Activated CD8-positive, alpha-beta T cell treated with anti-CD3 and anti-CD28 coated beads, Interleukin-2, amount 10 ng/mL, durations not matched to agents 7 days and 5 days (primary cell): ENCODE results near the gene RETN. TPM values are rescaled to one million over a fixed set of nuclear protein-coding genes. Genes with fewer than 3 reads are reported as not detected.

ENCODE experiments used
- ATAC-seq: fragments of 150-1000 bp; cut with Tn5 transposase; one replicate; pipeline ENCODE4 v1.10.0; 2021; ENCODE audit warnings: moderate library complexity
- CTCF ChIA-PET: fragments of 350-600 bp; sonication (Branson Sonifier 250); formaldehyde crosslinking; loops from one replicate; lab custom pipeline; 2021; ENCODE audit warnings: antibody characterized with exemption; lab: Charles Lee
- POLR2A ChIA-PET: fragments of 350-600 bp; sonication (Branson Sonifier 250); formaldehyde crosslinking; loops from one replicate; lab custom pipeline; 2021; ENCODE audit warnings: antibody characterized with exemption; lab: Charles Lee
- DNase-seq: peaks from one replicate; pipeline ENCODE4 v3.0.0-alpha.2; 2020
- H3K27ac Mint-ChIP-seq: one replicate; pipeline ENCODE4 v1.8.0; 2021; ENCODE audit warnings: mild to moderate bottlenecking, mixed read lengths
- H3K27me3 Mint-ChIP-seq: one replicate; pipeline ENCODE4 v1.8.0; 2021; ENCODE audit warnings: low read depth, mixed read lengths
- H3K36me3 Mint-ChIP-seq: one replicate; pipeline ENCODE4 v1.8.0; 2021; ENCODE audit warnings: low read depth, mixed read lengths
- H3K4me1 Mint-ChIP-seq: one replicate; pipeline ENCODE4 v1.8.0; 2021; ENCODE audit warnings: low read depth, mixed read lengths
- H3K4me3 Mint-ChIP-seq: one replicate; pipeline ENCODE4 v1.8.0; 2021; ENCODE audit warnings: mild to moderate bottlenecking, mixed read lengths
- H3K9me3 Mint-ChIP-seq: one replicate; pipeline ENCODE4 v1.8.0; 2022; ENCODE audit warnings: mixed read lengths; ENCODE audit not compliant: insufficient read depth
- total RNA-seq, 2 experiments: library from RNA; stranded (reverse); gene quantifications; one replicate each; pipeline ENCODE4 v1.2.3, GENCODE V29; 2021

RETN gene
- total RNA-seq, 2 experiments from 2014 or later = 2.2 to 3.0 TPM

GRCh38 chr19:7678971-7679751 is 10.3 kb downstream of the RETN start:
- ATAC-seq = peak; percentile 45
- Mint-ChIP-seq H3K36me3 (peaks cover 11% of the 10 kb centered on the region), H3K9me3 (no peaks in the 10 kb centered on the region), H3K27ac (peak overlapping the region; percentile 76), H3K27me3 (peaks cover 17% of the 10 kb centered on the region), H3K4me3 (peak overlapping the region; percentile 40), H3K4me1 (peaks cover 60% of the 10 kb centered on the region)
- POLR2A ChIA-PET = interaction anchor here (0.9 kb wide), 1 partner anchor 38 kb away, joined by 3 read pairs; no protein-coding TSS in a partner anchor
- CTCF ChIA-PET = interaction anchor here (0.8 to 3.1 kb wide), 5 partner anchors 27 to 120 kb away, joined by 3 to 12 read pairs (median 4); no protein-coding TSS in a partner anchor
- peak; percentile 74 for DNase-seq

DNA sequence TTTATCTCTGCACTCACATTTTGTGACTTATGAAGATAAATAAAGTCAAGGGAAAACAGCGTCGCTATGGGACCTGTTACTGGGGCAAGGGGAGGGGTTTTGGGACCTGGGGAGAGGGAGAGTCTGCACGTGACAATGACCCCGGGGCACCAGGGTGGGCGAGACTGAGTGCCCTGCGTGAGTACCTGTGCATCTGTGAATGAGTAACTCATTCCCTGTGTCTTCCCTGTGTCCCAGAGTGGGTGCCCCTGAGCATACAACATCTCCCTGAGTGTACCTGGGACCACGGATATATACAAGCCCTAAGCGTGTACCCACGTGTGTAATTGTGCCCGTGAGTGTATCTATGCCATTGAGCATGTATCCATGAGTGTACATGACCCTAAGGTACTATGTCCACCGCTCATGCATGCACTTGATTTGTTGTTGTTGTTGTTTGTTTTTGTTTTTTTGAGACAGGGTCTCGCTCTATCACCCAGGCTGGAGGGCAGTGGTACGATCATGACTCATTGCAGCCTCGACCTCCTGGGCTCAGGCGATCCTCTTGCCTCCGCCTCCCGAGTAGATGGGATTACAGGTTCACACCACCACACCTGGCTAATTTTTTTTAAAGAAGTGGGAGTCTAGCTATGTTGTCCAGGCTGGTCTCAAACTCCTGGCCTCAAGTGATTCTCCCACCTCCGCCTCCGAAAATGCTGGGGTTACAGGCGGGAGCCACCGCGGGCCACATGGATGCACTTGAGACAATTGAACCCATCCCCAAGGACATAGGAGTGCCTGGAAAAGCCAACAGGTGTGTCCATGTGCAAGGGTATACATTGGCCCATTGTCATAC is 11.1 kb downstream of the RETN start:
- H3K4me3 Mint-ChIP-seq = peak overlapping the region; percentile 87
- DNase-seq = no peak
- ATAC-seq = no peak
- POLR2A ChIA-PET = interaction anchor here (0.9 to 1.4 kb wide), 2 partner anchors 50 to 112 kb away, joined by 5 read pairs; partner anchors contain the start of genes PET100 and XAB2
- H3K27ac Mint-ChIP-seq = peak overlapping the region; percentile 76
- H3K4me1 Mint-ChIP-seq = peaks cover 55% of the 10 kb centered on the region
- H3K36me3 Mint-ChIP-seq = peaks cover 11% of the 10 kb centered on the region
- CTCF ChIA-PET = interaction anchor here (0.7 to 3.2 kb wide), 30 partner anchors 9 to 579 kb away, joined by 3 to 100 read pairs (median 5); partner anchors contain the start of genes FCER2, PET100, RETN and TIMM44
- peaks cover 14% of the 10 kb centered on the region for H3K27me3 Mint-ChIP-seq
- no peaks in the 10 kb centered on the region for H3K9me3 Mint-ChIP-seq

DNA sequence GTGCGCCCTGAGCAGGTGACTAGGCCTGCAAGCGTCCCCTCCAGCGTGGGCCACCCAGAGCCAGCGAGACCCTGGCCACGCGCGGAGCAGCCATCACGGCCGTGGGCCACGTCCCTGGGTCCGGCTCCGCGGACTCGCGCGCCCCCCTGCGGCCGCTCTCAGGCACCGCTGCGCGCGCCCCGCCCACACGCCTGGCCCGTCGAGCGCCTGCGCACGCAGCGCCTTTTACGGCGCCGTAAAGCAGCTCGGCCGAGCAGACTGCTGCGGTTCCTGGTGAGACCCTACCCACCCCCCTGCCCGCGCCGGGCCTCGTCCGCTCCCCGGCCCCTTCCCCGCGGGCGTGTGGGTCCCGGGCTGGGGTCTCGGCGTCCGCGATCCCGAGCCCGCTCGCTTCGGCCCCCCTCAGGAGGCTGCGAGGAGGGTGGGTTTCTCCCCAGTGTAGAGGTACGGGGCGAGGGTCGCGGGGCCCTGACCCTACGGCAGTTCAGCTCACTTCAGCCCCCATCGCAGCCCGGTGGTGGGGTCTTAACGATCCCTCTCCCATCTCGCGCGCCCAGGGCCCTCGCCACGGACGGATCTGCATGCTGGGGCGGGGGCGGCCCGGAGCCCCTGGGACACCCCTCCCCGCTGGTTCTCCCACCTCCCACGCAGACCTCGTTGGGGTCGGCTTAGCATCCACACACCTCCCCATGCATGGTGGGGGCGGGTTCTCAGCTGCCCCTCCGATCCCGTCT is 11.9 kb downstream of the RETN start, which contains the start of gene TRAPPC5:
TRAPPC5 (plus strand) TSS at position 228 of the 734 bp plus-strand sequence. CDS start 1,421 bp downstream, outside the sequence.
- POLR2A ChIA-PET = interaction anchor here (0.8 to 1.4 kb wide), 3 partner anchors 39 to 112 kb away, joined by 3 to 5 read pairs (median 5); partner anchors contain the start of genes PET100 and XAB2

GRCh38 chr19:7681340-7682174 is 12.7 kb downstream of the RETN start:
- H3K36me3 Mint-ChIP-seq = peaks cover 11% of the 10 kb centered on the region
- CTCF ChIA-PET = interaction anchor here (0.5 to 3.2 kb wide), 62 partner anchors 8 to 1936 kb away, joined by 3 to 100 read pairs (median 4); partner anchors contain the start of genes ARHGEF18, CD209, FCER2 and MAP2K7
- peak overlapping the region; percentile 93 for H3K27ac Mint-ChIP-seq
- peak overlapping the region; percentile 87 for H3K4me3 Mint-ChIP-seq
- no peaks in the 10 kb centered on the region for H3K9me3 Mint-ChIP-seq
- H3K27me3 Mint-ChIP-seq = peaks cover 15% of the 10 kb centered on the region
- ATAC-seq (peak; percentile 54), DNase-seq (peak; percentile 93)
- peaks cover 46% of the 10 kb centered on the region for H3K4me1 Mint-ChIP-seq
- POLR2A ChIA-PET = interaction anchor here (0.8 to 1.4 kb wide), 3 partner anchors 38 to 113 kb away, joined by 3 to 5 read pairs (median 5); partner anchors contain the start of genes PET100 and XAB2

More for the DNA sequence above, 11.9 kb downstream of the RETN start, which contains the start of gene TRAPPC5:
- CTCF ChIA-PET = interaction anchor here (0.5 to 3.2 kb wide), 63 partner anchors 8 to 1935 kb away, joined by 3 to 100 read pairs (median 4); partner anchors contain the start of genes ARHGEF18, CD209, FCER2 and MAP2K7
- DNase-seq (peak; percentile 88), ATAC-seq (peak; percentile 80)
- H3K4me1 Mint-ChIP-seq = peaks cover 54% of the 10 kb centered on the region
- peak within 1 kb of the TSS; percentile 93 for H3K27ac Mint-ChIP-seq
- peak within 1 kb of the TSS; percentile 87 for H3K4me3 Mint-ChIP-seq
- peaks cover 11% of the 10 kb centered on the region for H3K36me3 Mint-ChIP-seq
- peaks cover 17% of the 10 kb centered on the region for H3K27me3 Mint-ChIP-seq
- no peaks in the 10 kb centered on the region for H3K9me3 Mint-ChIP-seq

GRCh38 chr19:7682175-7682855 is 13.5 kb downstream of the RETN start:
- Mint-ChIP-seq H3K27me3 (peaks cover 15% of the 10 kb centered on the region), H3K27ac (no peak overlapping the region), H3K36me3 (peaks cover 11% of the 10 kb centered on the region), H3K4me1 (peaks cover 38% of the 10 kb centered on the region), H3K4me3 (peak overlapping the region; percentile 28), H3K9me3 (no peaks in the 10 kb centered on the region)
- POLR2A ChIA-PET = no interaction called here
- DNase-seq (no peak), ATAC-seq (no peak)
- CTCF ChIA-PET = interaction anchor here (2.6 to 3.2 kb wide), 3 partner anchors 28 to 118 kb away, joined by 20 to 100 read pairs (median 50); partner anchors contain the start of genes PET100 and XAB2

DNA sequence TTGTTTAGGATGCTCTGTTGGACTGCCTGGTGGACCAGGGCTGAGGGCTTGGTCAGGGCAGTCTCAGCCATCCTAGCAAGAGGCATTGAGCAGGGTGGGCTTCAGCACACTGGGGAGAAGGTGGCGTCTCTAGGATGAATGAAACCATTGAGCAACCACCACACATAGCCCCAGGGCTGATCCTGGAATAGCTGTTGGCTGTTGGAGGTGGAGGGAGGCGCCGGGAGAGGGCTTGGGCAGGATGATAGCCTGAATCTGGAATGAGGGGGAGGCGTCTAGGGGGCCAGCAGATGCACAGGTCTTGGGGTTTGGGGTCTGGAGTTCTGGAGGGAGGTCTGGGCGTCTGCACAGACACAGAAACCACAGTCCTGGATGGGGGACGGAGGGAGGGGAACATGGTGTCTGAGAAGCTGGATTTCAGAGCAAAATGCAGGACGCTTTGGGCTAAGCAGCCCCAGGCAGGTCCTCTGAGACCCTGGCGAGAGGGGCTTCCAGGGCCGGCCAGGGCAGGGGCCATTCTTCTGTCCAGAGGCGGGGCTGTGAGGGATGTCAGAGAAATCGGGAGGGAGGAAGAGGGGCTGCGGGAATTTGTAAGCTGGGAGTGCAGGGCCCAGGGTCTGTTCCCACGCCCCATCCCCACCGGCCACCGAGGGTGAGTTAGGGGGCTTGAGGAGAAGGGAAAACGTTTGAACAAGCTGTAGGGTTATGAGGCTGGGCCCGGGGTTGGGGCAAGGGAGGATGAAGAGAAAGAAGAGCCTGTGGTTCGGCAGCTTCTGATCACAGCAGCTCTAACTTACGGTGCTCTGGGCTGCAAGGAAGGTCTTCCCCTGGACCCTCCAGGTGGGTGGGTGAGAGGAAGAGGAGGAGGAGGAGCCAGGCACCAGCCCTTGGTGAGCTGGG is 16.9 kb downstream of the RETN start:
- CTCF ChIA-PET = interaction anchor here (0.7 to 2.5 kb wide), 3 partner anchors 113 to 439 kb away, joined by 4 to 7 read pairs (median 4); no protein-coding TSS in a partner anchor

GRCh38 chr19:7687177-7687576 is 18.3 kb downstream of the RETN start:
- H3K27me3 Mint-ChIP-seq = peaks cover 3% of the 10 kb centered on the region
- no peaks in the 10 kb centered on the region for H3K9me3 Mint-ChIP-seq
- POLR2A ChIA-PET = no interaction called here
- CTCF ChIA-PET = no interaction called here
- no peak overlapping the region for H3K27ac Mint-ChIP-seq
- no peak overlapping the region for H3K4me3 Mint-ChIP-seq
- ATAC-seq (no peak), DNase-seq (no peak)
- H3K36me3 Mint-ChIP-seq = peaks cover 8% of the 10 kb centered on the region
- peaks cover 5% of the 10 kb centered on the region for H3K4me1 Mint-ChIP-seq

More for the DNA sequence above, 16.9 kb downstream of the RETN start:
- POLR2A ChIA-PET = no interaction called here
- Mint-ChIP-seq H3K27ac (no peak overlapping the region), H3K4me1 (peaks cover 10% of the 10 kb centered on the region), H3K4me3 (no peak overlapping the region), H3K36me3 (peaks cover 11% of the 10 kb centered on the region), H3K9me3 (no peaks in the 10 kb centered on the region), H3K27me3 (peaks cover 3% of the 10 kb centered on the region)
- DNase-seq (no peak), ATAC-seq (no peak)

GRCh38 chr19:7689165-7689564 is 20.3 kb downstream of the RETN start:
- ChIA-PET POLR2A (no interaction called here), CTCF (interaction anchor here (2.0 kb wide), 1 partner anchor 9 kb away, joined by 6 read pairs; the partner anchor contains the start of gene TRAPPC5)
- no peak for DNase-seq
- no peaks in the 10 kb centered on the region for H3K36me3 Mint-ChIP-seq
- H3K4me1 Mint-ChIP-seq = no peaks in the 10 kb centered on the region
- no peak for ATAC-seq
- H3K27me3 Mint-ChIP-seq = peaks cover 3% of the 10 kb centered on the region
- no peak overlapping the region for H3K4me3 Mint-ChIP-seq
- no peaks in the 10 kb centered on the region for H3K9me3 Mint-ChIP-seq
- H3K27ac Mint-ChIP-seq = no peak overlapping the region

GRCh38 chr19:7690779-7691258 is 22.0 kb downstream of the RETN start:
- no peaks in the 10 kb centered on the region for H3K27me3 Mint-ChIP-seq
- ChIA-PET CTCF (no interaction called here), POLR2A (no interaction called here)

More at GRCh38 chr19:7690779-7691258, 22.0 kb downstream of the RETN start:
- H3K4me3 Mint-ChIP-seq = no peak overlapping the region
- ATAC-seq (no peak), DNase-seq (no peak)
- no peaks in the 10 kb centered on the region for H3K9me3 Mint-ChIP-seq
- H3K36me3 Mint-ChIP-seq = no peaks in the 10 kb centered on the region
- H3K27ac Mint-ChIP-seq = no peak overlapping the region
- no peaks in the 10 kb centered on the region for H3K4me1 Mint-ChIP-seq
